GM19239 (cell line): ENCODE measurements around the gene B3GALNT2.
A peak's percentile ranks its signal among the peaks of the same experiment; 100 is the strongest.
"Not testable (repeated sequence)": the region's sequence is repeated elsewhere in the genome, so short reads cannot be mapped to it uniquely, and the experiment has no call there.

Source experiments
- DNase-seq: peaks from one replicate; pipeline ENCODE4 v3.0.0; 2011; ENCODE audit warnings: low spot score; ENCODE audit not compliant: insufficient read length
- FAIRE-seq: peaks from 2 replicates; lab custom pipeline; 2011; peaks lifted over from hg19 to GRCh38; lab: Jason Lieb, UNC

The B3GALNT2 gene

GRCh38 chr1:235504494-235505222 lies 406 bp upstream of the B3GALNT2 start:
- FAIRE-seq (peak; percentile 97), DNase-seq (peak; percentile 80)

- peak; percentile 24 for DNase-seq
- peak; percentile 86 for FAIRE-seq
Observed at GRCh38 chr1:235503403-235504121, 690 bp downstream of the B3GALNT2 start.

- DNase-seq (no peak), FAIRE-seq (peak; percentile 14)
Observed at GRCh38 chr1:235502601-235503402, 1.4 kb downstream of the B3GALNT2 start.

GRCh38 chr1:235500971-235501540 lies 3.2 kb downstream of the B3GALNT2 start:
- FAIRE-seq, result no peak
- no peak for DNase-seq

GRCh38 chr1:235495551-235495950 lies 8.7 kb downstream of the B3GALNT2 start:
- DNase-seq (no peak), FAIRE-seq (no peak)

- no peak for DNase-seq
- FAIRE-seq, result no peak
Observed at GRCh38 chr1:235495030-235495429, 9.2 kb downstream of the B3GALNT2 start.

- FAIRE-seq (no peak), DNase-seq (no peak)
Observed at GRCh38 chr1:235494531-235494930, 9.7 kb downstream of the B3GALNT2 start.

GRCh38 chr1:235491644-235492043 lies 12.6 kb downstream of the B3GALNT2 start:
- FAIRE-seq, result no peak
- DNase-seq, result no peak

- no peak for FAIRE-seq
- DNase-seq, result no peak
Observed at GRCh38 chr1:235486321-235486720, 17.9 kb downstream of the B3GALNT2 start.

GRCh38 chr1:235485558-235485957 lies 18.7 kb downstream of the B3GALNT2 start:
- FAIRE-seq (no peak), DNase-seq (no peak)

GRCh38 chr1:235483090-235483489 lies 21.2 kb downstream of the B3GALNT2 start:
- no peak for FAIRE-seq
- DNase-seq, result no peak

- no peak for FAIRE-seq
- DNase-seq, result no peak
Observed at GRCh38 chr1:235473806-235474205, 30.4 kb downstream of the B3GALNT2 start.

- DNase-seq (no peak), FAIRE-seq (no peak)
Observed at GRCh38 chr1:235470741-235471439, 33.4 kb downstream of the B3GALNT2 start.

- DNase-seq, FAIRE-seq: not testable (repeated sequence)
Observed at GRCh38 chr1:235469897-235470296, 34.4 kb downstream of the B3GALNT2 start.

- FAIRE-seq (no peak), DNase-seq (no peak)
Observed at GRCh38 chr1:235468970-235469369, 35.3 kb downstream of the B3GALNT2 start.

GRCh38 chr1:235468004-235468403 lies 36.2 kb downstream of the B3GALNT2 start:
- DNase-seq (no peak), FAIRE-seq (no peak)

- DNase-seq, result no peak
- no peak for FAIRE-seq
Observed at GRCh38 chr1:235465066-235465465, 39.2 kb downstream of the B3GALNT2 start.

GRCh38 chr1:235462832-235463231 lies 41.4 kb downstream of the B3GALNT2 start:
- FAIRE-seq, DNase-seq: not testable (repeated sequence)

- DNase-seq (no peak), FAIRE-seq (peak; percentile 49)
Observed at GRCh38 chr1:235461954-235462353, 42.3 kb downstream of the B3GALNT2 start.

GRCh38 chr1:235460770-235461169 lies 43.5 kb downstream of the B3GALNT2 start:
- FAIRE-seq (no peak), DNase-seq (no peak)
